ENCODE data around the gene ECM2.

Gene ECM2

DNA sequence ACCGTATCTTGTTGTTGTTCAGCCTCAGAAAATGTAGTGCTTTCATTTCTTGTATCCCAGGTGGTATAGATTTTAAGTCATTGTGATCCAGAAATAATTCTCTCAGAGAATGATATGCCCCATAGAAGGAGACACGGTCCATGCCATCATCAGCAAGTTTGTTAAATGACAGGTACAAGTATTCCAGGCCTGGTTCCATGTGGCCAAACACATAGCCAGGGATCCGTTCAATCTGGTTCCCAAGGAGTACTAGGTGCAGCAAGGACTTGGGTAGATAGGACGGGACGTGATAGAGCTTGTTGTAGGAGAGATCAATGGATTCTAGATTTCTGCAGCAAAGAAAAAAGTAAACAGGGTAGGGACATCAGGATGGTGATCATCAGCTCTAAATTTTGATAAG lies 35.1 kb downstream of the ECM2 start:
- no peak for DNase-seq (ENCODE audit: low read depth)

GRCh38 chr9:92499701-92500100 lies 36.1 kb downstream of the ECM2 start:
- DNase-seq (ENCODE audit: low read depth): no peak

DNA sequence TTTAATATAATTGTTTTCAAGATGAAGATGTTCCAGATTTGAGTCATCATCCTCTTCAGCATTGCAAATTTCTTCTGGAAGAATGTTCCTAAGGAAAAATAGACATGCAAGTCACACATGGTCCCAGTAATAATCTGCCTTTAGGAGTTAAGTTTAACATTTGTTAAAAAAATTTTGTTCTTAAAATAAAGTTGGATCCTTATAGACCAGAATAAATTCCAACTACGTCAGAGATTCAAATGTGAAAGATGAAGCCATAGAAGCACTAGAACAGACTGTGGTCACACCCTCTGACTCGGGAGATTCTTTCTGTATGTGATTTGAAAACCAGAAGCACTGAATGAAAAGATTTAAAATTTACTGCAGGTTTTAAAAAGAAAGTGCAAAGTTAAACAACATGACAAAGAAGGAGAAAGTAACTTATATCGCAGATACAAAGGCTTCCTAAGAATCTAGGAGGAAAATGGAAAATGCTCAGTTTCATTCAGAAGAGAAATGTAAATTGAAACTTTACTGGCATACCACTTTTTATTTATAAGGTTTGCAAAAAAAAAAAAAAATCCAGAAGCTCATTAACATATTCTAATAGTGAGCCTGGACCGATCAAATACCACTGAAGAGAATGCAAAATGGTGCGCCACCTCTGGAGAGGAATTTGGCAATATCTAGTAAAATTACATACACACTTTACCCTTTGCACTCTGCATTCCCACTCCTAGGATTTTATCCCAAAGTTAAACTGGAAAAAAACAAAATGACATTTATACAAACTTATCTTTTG lies 39.2 kb downstream of the ECM2 start:
- peak; percentile 18 for DNase-seq (ENCODE audit: low read depth)

DNA sequence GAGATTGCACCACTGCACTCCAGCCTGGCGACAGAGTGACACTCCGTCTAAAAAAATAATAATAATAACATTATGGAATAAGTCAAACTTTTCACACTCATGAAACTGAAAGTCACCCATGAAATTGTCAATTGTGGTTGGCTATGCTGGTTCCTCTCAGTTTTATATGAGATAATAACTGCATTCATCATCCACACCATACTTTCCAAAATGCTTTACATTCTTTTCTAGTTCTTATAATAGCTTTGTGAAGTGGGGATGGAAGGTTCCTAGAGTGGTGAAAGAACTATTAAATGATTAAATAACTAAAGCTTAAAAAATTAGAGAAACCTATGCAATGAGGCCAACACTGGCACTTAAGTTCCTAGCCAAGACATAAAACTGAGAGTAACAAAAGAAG lies 40.9 kb downstream of the ECM2 start:
- no peak for DNase-seq (ENCODE audit: low read depth)

DNA sequence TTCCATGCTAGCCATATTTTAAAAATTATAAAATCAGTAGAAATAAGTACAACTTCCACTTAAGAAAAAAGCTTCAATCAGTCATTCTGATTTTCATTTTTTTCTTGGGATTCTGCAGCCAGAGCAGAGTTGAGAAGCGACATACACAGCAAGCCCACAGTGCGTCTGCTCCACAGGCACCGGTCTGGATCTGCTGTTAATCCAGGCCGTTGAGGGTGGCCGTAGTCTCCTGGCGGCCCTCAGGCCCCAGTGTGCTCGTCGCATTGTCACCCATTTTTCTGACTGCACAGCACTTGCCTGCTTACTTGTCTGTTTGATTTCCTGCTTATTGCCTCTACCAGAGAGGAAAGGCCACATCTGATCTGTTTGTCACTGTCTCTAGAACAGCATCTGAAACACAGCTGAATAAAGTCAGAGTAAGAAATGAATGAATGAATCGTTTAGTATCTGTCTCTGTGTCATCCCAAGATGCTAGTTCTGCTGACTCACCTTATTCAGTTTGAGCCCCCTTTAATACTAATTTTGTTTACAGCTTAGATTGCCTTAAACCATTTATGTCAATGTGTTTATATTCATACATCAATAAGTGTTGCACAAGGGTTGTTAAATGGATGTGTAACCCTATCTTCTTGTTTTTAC lies 41.9 kb downstream of the ECM2 start:
- no peak for DNase-seq (ENCODE audit: low read depth)

DNA sequence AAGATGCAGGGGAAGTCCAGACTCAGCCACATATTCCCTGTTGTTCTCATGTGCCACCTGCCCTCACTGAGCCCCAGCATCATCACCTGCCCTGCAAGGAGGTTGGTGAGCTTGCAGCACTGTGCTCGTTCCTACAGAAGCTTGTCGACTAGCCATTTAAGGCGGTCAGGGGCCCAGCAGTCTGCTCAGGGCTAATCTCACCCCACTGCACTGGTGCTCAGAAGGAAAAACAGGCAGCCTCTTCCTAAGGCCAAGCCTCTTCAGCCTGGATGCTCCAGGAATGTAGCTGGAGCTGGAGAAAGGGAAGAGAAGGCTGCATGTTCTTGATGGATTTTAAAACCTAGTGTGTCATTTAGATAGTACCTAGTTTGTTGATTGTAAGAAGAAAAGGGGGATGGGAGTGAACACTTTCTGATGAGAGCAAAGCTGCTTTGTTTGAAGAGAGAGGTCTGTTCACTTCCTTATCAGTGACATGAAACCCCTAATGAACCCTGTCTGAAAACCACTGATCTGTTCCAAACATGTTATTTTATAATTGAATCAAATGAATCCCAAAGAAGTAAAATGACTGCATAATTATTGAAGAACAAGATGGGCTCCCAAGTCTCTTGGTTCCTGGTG lies 42.9 kb downstream of the ECM2 start:
- no peak for DNase-seq (ENCODE audit: low read depth)

GRCh38 chr9:92488681-92489550 lies 46.9 kb downstream of the ECM2 start:
- DNase-seq (ENCODE audit: low read depth): peak; percentile 21

- no peak for DNase-seq (ENCODE audit: low read depth)
Measured at GRCh38 chr9:92486371-92486770, 49.4 kb downstream of the ECM2 start.

DNA sequence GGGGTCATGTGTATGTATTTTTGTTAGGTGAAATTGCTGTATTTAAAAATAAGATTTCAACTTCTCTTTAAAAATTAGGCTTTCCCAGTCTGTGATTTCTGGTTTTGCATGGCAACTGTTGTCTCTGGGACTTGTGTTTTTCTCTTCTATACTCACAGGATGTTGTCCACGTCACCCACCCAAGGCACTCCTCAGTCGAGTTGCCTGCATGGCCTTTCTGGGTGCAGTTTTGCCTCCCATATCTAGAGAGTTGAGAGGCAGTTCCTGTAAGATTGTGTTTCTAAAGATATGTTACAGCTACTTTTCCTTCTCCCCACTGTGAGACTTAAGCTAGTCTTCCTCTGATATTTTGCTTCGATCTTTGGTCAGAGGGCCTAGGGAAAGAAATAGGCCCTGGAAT lies 51.2 kb downstream of the ECM2 start:
- no peak for DNase-seq (ENCODE audit: low read depth)

- no peak for DNase-seq (ENCODE audit: low read depth)
Measured at GRCh38 chr9:92483627-92484545, 51.9 kb downstream of the ECM2 start.

- DNase-seq (ENCODE audit: low read depth): no peak
Measured at GRCh38 chr9:92482805-92483204, 53.0 kb downstream of the ECM2 start.

DNA sequence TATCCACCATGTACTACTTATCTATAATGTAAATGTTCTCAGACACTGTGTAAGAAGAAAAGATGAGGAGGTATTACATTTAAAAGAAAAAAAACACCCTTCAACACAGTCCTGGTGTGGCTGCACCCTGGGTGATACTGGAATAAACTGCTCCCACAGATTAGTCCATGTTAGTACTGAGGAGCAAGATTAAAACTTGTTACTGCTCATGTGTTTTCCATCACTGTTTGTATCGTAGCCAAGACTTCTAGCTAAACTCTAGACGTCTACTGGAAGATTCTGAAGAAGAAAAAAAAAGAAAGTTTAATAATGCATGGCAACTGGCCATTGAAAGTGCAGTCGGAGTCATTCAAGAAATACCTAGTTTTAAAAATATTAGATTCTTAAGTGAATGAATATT lies 53.5 kb downstream of the ECM2 start, which contains the start of gene ASPN:
Gene ASPN, minus strand, starts transcription at position 178 of the 400 bp plus-strand sequence.
- DNase-seq (ENCODE audit: low read depth): no peak

- DNase-seq (ENCODE audit: low read depth): no peak
Measured at GRCh38 chr9:92480986-92481633, 54.7 kb downstream of the ECM2 start.

DNA sequence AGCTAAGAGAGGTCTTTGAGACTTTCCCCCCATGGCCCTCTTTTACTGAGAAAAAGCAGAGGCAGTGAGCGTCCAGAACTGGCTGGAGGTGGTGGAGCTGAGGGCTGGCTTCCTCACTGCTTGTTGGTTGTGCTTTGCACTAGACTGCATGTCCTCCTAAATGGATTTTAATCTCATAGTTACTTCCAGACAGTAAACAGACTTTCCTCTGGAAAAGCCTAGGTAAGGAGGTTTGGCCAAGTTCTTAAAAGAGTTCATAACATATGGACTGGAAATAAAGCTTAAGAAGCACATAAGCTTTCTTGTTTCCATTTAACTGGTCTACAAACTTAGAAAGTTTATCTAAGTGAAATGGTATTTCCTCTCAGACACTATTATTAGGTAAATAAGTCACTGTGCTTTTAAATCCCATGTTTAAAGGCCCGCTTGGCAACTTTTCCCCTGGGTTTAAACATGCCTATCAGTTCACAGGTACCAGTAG lies 55.5 kb downstream of the ECM2 start:
- DNase-seq (ENCODE audit: low read depth): no peak

GRCh38 chr9:92479346-92479745 lies 56.4 kb downstream of the ECM2 start:
- no peak for DNase-seq (ENCODE audit: low read depth)

GRCh38 chr9:92478783-92479182 lies 57.0 kb downstream of the ECM2 start:
- no peak for DNase-seq (ENCODE audit: low read depth)

DNA sequence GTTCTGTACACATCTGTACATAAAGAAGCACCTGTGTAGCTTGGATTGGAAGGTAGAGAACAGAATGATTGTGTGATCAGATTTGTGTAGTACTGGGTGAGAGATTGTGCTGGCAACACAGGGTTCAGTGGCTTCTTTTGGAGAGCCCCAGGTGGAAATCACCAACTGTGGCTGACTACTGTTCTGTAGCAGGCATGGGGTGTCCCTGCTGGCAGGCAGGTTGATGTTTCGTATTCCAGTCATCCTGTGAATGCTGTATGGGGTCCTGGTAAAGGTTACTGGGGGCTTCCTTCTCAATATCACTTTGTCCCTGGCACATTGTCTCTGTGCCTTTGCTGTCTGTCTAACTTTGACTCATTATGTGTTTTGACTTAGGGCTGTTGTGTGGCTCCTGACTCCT lies 58.8 kb downstream of the ECM2 start:
- no peak for DNase-seq (ENCODE audit: low read depth)

DNA sequence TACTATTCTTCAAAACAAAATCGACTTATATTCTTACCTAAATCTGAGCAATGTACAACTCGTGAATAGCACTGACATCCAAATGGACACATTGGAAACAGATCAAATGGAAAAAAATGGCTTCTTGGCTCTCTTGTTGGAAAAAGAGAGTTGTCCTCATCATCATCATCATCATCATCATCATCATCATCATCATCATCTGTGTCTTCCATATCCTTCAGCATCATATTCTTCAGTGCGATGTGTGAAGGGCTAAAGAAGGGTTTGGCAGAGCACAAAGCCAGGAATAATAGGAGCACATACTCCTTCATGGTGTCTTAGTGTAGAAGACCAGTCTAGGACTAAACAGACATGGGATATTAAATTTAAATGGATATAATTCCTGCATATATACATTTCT lies 61.2 kb downstream of the ECM2 start:
- no peak for DNase-seq (ENCODE audit: low read depth)

DNA sequence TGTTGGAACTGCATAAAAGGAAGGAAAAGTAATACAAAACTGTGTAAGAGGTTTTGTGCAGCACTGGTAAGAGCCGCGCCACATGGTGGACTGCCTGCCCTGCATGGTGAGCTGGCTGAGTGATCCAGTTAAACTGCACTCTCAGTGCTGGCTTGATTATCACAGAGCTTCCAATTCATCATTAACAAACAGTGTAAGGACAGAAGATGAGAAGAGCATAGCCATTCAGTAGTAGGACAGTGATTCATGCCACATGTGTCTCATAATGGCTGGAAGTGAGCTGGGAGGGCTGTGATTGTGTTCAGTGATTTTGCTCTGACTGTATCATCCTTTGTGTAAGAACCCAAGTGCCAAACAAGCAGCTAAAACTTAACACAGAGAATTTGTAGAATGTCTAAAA lies 67.6 kb downstream of the ECM2 start:
- DNase-seq (ENCODE audit: low read depth): peak; percentile 27

DNA sequence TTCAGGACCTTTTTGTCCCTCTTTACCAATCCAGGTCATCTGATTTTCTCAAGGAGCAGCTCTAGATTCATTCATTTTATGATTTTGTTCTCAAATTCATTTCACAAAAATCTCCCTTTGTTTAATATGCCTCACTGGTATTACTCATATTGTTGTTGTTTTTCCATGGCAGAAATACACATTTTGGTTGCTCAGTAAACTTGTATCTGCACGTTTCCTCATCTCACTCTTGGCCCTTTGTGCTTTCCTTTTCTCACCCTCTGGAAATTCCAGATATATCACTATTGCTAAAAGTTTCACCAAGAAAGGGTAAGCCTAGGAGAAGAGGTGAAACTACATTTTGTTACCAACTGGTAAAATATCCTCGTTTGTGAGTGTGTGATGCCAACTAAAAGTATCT lies 68.3 kb downstream of the ECM2 start:
- no peak for DNase-seq (ENCODE audit: low read depth)

- peak; percentile 44 for DNase-seq (ENCODE audit: low read depth)
Measured at GRCh38 chr9:92467041-92467440, 68.7 kb downstream of the ECM2 start.
